SU-DHL-6 (cell line): Measurements from ENCODE around the gene CLCN1.

Experiments used
- H2AFZ ChIP-seq: fragments of 200-600 bp; sonication (generic); 2 replicates; pipeline ENCODE4 v1.6.1; 2014; ENCODE audit warnings: low read depth, mild to moderate bottlenecking, moderate library complexity, mixed read lengths, antibody characterized with exemption, low read length; ENCODE audit not compliant: severe bottlenecking
- H3F3A ChIP-seq: fragments of 200-600 bp; shearing (Covaris generic); 2 replicates; pipeline ENCODE4 v1.6.0; 2016; ENCODE audit warnings: antibody characterized with exemption, mild to moderate bottlenecking; ENCODE audit not compliant: insufficient read depth
- H3K27ac ChIP-seq: fragments of 200-600 bp; sonication (generic); 2 replicates; pipeline ENCODE4 v1.5.1; 2016; ENCODE audit warnings: low read depth, mild to moderate bottlenecking, low read length, moderate library complexity, mixed read lengths
- H3K27me3 ChIP-seq: fragments of 200-600 bp; sonication (generic), shearing (Covaris generic); 2 replicates; pipeline ENCODE4 v1.6.0; 2014; ENCODE audit warnings: mild to moderate bottlenecking, low read length
- H3K36me3 ChIP-seq: fragments of 200-600 bp; sonication (generic); 2 replicates; pipeline ENCODE4 v1.6.1; 2014; ENCODE audit warnings: mild to moderate bottlenecking, low read length, mixed read lengths
- H3K4me2 ChIP-seq: fragments of 300-600, 200-600 bp; shearing (Covaris generic), sonication (generic); 2 replicates; pipeline ENCODE4 v1.6.0; 2014; ENCODE audit warnings: low read length, low read depth, mild to moderate bottlenecking; ENCODE audit not compliant: poor library complexity, severe bottlenecking
- H3K4me3 ChIP-seq: fragments of 200-600 bp; sonication (generic); 2 replicates; pipeline ENCODE4 v1.5.1; 2014; ENCODE audit warnings: antibody characterized with exemption, low read length, mild to moderate bottlenecking, mixed read lengths; ENCODE audit not compliant: insufficient read depth, poor library complexity, severe bottlenecking
- H3K79me2 ChIP-seq: fragments of 200-600 bp; sonication (generic); 2 replicates; pipeline ENCODE4 v1.6.1; 2014; ENCODE audit warnings: mild to moderate bottlenecking, low read length, moderate library complexity; ENCODE audit not compliant: insufficient read depth
- H3K9ac ChIP-seq: fragments of 200-600 bp; sonication (generic); 2 replicates; pipeline ENCODE4 v1.7.0; 2014; ENCODE audit warnings: mild to moderate bottlenecking, low read length
- H3K9me2 ChIP-seq: fragments of 200-600 bp; sonication (generic); replicated peaks from 2 replicates; pipeline ENCODE4 v1.6.1; 2014; ENCODE audit warnings: low read length; ENCODE audit not compliant: insufficient read depth
- H3K9me3 ChIP-seq: fragments of 200-600 bp; sonication (generic); 2 replicates; pipeline ENCODE4 v1.6.1; 2014; ENCODE audit warnings: low read length, mixed read lengths; ENCODE audit not compliant: insufficient read depth
- H4K20me1 ChIP-seq: fragments of 200-600 bp; sonication (generic); 2 replicates; pipeline ENCODE4 v1.6.1; 2014; ENCODE audit warnings: low read depth, mild to moderate bottlenecking, antibody characterized with exemption, low read length, moderate library complexity, mixed read lengths
- CTCF ChIP-seq: fragments of 200-600 bp; sonication (generic); IDR thresholded peaks from one replicate; pipeline ENCODE4 v1.5.1; 2017; ENCODE audit warnings: antibody characterized with exemption, mild to moderate bottlenecking, low read length, moderate library complexity; ENCODE audit not compliant: insufficient read depth, poor library complexity, severe bottlenecking
- EZH2phosphoT487 ChIP-seq: fragments of 200-600 bp; sonication (generic), shearing (Covaris generic); conservative IDR thresholded peaks from 2 replicates; pipeline ENCODE4 v1.6.1; 2018; ENCODE audit warnings: mild to moderate bottlenecking, antibody characterized with exemption, low read length, moderate library complexity, mixed read lengths

The CLCN1 gene

DNA sequence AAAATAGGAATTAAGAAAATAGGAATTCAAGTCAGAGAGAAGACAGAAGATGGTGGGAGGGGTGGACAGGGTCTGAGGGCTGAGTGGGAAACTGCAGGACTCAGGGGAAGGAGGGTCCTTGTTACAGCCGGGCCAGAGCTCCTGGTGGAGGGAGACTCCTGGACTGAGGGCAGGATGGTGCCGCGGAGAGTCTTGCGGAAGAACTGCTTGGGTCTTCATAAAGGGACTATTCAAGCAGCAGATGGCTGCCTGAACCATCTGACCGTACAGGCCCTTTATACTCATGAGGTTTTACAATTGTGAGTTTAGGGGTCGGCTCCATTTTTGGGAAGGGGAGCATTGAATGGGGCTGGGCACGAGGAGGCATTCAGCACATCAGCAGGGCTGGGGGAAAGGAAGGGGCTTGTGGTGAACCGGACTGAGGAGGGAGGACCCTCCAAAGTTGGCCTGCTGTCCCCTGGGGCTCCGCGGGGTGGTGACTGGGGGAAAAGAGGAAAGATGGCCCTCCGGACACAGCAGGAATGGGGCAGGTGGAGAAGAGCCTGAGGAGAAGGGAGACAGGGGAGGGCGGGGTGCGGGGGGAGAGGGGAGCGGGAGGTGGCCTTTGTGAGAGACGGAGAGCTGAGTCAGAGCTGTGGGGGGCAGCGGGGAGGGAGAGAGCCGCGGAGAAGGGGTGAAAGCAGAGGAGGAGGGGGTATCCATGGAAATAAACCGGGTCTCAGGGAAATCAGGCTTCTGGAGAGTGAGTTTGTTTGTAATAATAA lies 45.1 kb downstream of the CLCN1 start:
- H2AFZ ChIP-seq: no peak overlapping the region
- no peaks in the 10 kb centered on the region for H3K9me3 ChIP-seq
- TF ChIP-seq CTCF (no peak), EZH2phosphoT487 (no peak)
- H3K9me2 ChIP-seq: no peaks in the 10 kb centered on the region
- H3K4me3 ChIP-seq: no peak overlapping the region
- no peak overlapping the region for H3K27ac ChIP-seq
- H3K27me3 ChIP-seq: no peaks in the 10 kb centered on the region
- no peaks in the 10 kb centered on the region for H3K36me3 ChIP-seq
- no peaks in the 10 kb centered on the region for H3F3A ChIP-seq
- no peak overlapping the region for H3K4me2 ChIP-seq
- H3K79me2 ChIP-seq: no peaks in the 10 kb centered on the region
- no peaks in the 10 kb centered on the region for H4K20me1 ChIP-seq
- no peak overlapping the region for H3K9ac ChIP-seq

DNA sequence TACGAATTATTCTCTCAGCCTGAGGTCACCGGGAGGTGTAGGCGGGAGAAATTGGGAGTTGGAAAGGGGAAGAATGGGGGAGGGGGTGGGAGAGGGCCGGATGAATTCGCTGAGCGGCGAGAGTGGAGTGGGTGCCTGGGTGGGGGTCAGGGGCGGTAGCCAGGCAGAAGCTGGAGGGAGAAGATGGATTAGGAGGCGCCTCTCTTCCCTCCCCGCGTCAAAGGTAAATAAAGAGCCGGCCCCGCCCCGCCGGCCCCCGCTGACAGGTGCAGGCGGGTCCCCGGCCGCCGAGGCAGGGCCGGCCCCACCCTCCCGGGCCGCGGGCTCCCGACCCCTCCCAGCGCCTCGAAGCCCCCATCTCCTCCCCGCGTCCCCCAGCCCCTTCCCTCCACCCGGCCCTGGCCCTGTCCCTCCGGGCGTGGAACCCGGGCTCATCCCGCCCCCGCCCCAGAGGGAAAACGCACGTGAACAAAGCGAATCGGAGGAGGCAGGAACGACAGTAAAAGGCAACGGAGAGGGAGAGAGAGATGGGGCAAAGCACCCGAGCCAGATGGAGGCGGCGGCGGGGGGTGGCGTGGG lies 45.7 kb downstream of the CLCN1 start:
- peak overlapping the region; percentile 15 for H3K4me2 ChIP-seq
- H3K36me3 ChIP-seq: no peaks in the 10 kb centered on the region
- no peaks in the 10 kb centered on the region for H3K27me3 ChIP-seq
- no peaks in the 10 kb centered on the region for H3K9me3 ChIP-seq
- H3K9me2 ChIP-seq: no peaks in the 10 kb centered on the region
- no peak overlapping the region for H3K9ac ChIP-seq
- TF ChIP-seq EZH2phosphoT487: no peak
- TF ChIP-seq CTCF: no peak
- no peak overlapping the region for H3K27ac ChIP-seq
- no peak overlapping the region for H2AFZ ChIP-seq
- H4K20me1 ChIP-seq: no peaks in the 10 kb centered on the region
- no peaks in the 10 kb centered on the region for H3F3A ChIP-seq
- H3K4me3 ChIP-seq: no peak overlapping the region
- H3K79me2 ChIP-seq: no peaks in the 10 kb centered on the region

- TF ChIP-seq EZH2phosphoT487 (no peak), CTCF (no peak)
- no peak within 1 kb of the TSS for H2AFZ ChIP-seq
- H3K4me3 ChIP-seq: no peak within 1 kb of the TSS
Measured at GRCh38 chr7:143362131-143363015, 46.5 kb downstream of the CLCN1 start, which contains the start of gene FAM131B. Gene FAM131B, minus strand, starts transcription at chr7:143362713. Its CDS starts 110 bp downstream, at chr7:143362603.

More at GRCh38 chr7:143362131-143363015, 46.5 kb downstream of the CLCN1 start, which contains the start of gene FAM131B:
- Histone ChIP-seq H3K36me3 (no peaks in the 10 kb centered on the region), H3K9me3 (no peaks in the 10 kb centered on the region), H3K27ac (no peak within 1 kb of the TSS), H3K4me2 (peak within 1 kb of the TSS; percentile 15), H4K20me1 (no peaks in the 10 kb centered on the region), H3K9me2 (no peaks in the 10 kb centered on the region), H3K27me3 (no peaks in the 10 kb centered on the region), H3F3A (no peaks in the 10 kb centered on the region), H3K79me2 (no peaks in the 10 kb centered on the region), H3K9ac (no peak within 1 kb of the TSS)
